HG02623 (cell line): ENCODE results near the gene MCTP1.

Experiments
- ATAC-seq: cut with Tn5 transposase; IDR thresholded peaks from one replicate; pipeline ENCODE4 v1.9.1; 2021; ENCODE audit warnings: moderate library complexity; ENCODE audit not compliant: unreplicated experiment

The MCTP1 gene

DNA sequence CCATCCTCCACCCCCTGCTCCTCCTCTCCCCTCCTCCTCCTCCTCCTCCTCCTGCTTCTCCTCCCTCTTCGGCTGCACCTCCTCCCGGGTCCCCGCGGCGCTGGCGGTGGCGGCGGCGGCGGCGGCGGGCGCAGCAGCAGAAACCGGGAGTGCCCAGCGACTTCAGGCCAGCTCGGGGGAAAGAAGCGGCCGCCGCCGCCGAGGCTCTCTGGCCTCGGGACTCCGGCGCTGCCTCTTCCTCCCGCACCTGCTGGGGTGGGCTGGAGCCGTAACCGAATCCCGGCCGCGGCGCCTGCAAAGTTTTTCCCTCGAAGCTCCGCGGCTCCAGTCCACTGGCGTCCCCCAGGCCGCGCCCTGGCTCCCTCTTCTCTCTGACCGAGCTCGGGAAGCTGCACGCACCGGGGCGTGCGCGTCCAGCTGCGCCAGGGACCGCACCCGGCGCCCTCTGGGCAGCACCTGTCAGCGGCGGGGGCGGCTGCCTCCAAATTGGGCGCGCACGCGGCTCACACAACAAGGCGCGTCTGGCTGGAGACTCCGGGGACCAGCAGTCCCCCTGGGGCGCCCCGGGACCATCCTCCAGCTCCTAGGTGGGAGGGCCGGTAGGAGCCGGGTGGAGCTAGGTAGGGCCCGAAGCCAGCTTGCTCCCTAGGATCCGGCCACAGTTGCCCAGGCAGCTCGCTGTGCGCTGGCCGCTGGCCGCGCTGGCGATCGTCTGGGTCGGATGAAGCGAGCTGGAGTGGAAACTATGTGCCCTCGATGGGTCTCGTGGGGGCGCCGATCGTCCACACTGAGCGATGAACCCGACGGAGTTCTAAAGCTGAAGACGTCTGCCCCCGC lies at the start of gene MCTP1:
Gene MCTP1 (minus strand): TSS at position 523 of the 837 bp plus-strand sequence.
- no peak for ATAC-seq

DNA sequence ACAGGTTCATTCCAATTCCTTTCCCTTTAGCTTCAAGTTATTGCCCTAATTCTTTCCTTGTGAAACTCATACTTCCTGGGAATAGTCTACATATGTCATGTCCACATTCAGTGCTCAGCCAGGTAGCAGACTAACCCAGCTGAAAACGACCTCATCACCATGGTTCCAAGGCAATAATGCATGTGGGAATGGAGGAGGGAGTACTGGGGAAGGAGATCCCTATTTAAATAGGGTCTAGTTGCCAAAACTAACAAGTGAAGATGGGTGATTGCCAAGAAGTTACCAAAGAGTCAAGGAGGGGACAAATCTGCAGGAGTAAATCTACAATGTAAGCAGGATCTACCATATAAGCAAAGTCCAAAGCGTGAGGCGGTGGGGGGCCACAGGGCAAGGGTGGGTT lies 47.3 kb upstream of the MCTP1 start:
- ATAC-seq: no peak

- no peak for ATAC-seq
Observed at GRCh38 chr5:95331358-95331757, 46.5 kb upstream of the MCTP1 start.

GRCh38 chr5:95327211-95327610 lies 42.3 kb upstream of the MCTP1 start:
- no peak for ATAC-seq

DNA sequence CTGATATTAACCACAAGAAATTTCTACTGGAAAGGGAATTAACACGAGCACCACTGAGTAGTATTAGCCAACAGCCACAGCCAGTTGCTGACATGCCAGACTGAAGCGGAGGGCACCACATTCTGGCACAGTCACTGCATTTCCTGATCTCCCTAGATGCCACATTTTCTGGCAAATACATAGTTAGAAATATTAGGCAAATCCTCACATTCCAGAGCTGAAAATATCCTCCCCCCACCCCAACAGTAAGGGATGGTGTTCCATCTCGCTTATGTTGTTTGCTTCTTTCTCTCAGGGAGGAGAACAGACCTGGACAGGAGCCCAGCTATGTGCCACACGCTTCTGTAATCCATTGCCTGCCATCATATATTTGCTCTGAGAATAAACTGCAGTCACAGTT lies 32.8 kb upstream of the MCTP1 start:
- no peak for ATAC-seq

GRCh38 chr5:95317085-95317484 lies 32.2 kb upstream of the MCTP1 start:
- no peak for ATAC-seq

- ATAC-seq: no peak
Observed at GRCh38 chr5:95304711-95305110, 19.8 kb upstream of the MCTP1 start.

- no peak for ATAC-seq
Observed at GRCh38 chr5:95298651-95299050, 13.8 kb upstream of the MCTP1 start.

- no peak for ATAC-seq
Observed at GRCh38 chr5:95296291-95296690, 11.4 kb upstream of the MCTP1 start.

DNA sequence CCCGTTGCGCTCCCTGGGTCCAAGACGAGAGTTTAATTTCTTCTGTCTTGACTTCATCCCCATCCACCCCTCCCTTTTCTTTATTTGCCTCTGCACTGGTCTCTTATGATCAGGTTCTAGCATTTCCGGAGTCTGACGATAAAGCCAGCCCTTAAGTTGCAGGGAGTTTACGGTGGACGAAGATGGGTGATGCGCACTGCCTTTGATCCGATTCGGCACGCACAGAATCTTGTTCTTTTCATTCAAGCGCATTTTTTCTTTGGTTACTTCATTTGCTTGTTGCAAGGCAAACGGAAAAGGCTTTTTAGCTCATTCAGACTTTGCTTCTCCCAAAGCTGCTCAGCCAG lies 488 bp upstream of the MCTP1 start:
- ATAC-seq: no peak

DNA sequence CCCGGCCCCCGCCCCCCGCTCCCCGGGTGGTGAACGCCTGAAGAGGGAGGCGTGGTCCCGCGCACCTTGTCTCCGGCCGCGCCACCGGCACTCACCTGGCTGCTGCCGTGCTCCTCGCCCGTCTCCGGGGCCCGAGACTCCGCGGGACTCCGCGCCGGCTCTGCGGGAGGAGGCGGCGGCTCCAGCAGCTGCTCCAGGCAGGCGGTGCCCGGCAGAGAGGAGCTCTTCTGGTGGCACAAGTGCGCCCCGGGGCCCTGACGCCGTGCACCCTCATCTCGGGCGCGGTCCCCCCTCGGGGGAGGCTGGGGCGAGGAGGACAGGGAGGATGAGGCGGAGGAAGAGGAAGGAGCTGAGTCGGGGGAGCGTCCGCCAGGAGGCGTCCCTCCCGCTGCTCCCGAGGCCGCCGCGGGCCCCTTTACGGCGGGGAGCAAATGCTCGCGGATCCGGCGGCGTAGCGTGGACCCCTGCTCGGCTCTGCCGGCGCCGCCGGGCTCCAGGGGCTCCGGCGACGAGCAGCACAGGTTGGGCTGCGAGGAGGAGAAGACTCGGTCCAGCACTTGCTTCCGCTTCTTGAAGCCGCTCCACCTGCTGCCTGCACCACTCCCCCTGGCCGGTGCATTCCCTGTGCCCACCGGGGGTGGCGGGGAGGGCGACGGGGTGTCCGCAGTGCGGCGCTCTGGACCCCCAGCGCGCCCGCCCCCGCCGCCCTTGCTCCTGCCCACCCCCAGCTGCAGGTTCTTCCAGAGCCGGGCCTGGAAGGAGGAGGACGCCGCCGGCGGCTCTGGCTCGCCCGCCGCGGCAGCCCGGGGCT lies 928 bp downstream of the MCTP1 start:
- no peak for ATAC-seq

DNA sequence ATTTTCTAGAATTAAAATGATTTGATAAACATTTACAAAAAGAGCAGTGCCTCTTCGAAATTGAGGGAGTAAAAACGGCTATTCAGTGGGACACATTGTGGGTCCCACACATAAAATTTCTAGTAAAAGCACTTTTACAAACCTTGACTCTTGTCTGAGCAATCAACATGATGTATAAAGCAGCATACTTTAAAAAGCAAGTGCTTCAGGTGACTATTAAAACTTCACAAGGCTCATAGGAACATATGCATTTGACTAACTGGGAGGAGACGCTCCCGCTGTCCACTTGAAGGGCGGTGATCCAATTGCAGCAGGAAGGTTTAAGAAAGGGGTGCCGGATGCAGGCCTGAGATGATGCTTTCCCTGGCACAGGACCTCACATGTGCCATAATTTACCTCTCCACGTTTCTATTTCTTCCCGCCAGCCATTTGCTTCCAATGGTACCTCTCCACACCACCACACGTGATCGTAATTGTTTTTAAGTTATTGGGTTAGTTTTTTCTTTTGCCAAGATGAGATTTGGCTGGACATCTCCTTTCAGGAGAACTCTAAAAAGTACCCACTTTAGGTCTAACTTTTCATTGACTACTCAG lies 1.8 kb downstream of the MCTP1 start:
- no peak for ATAC-seq

- ATAC-seq: no peak
Observed at GRCh38 chr5:95281226-95281625, 3.7 kb downstream of the MCTP1 start.

GRCh38 chr5:95280401-95281095 lies 4.3 kb downstream of the MCTP1 start:
- no peak for ATAC-seq

GRCh38 chr5:95274011-95274410 lies 10.9 kb downstream of the MCTP1 start:
- ATAC-seq: no peak

DNA sequence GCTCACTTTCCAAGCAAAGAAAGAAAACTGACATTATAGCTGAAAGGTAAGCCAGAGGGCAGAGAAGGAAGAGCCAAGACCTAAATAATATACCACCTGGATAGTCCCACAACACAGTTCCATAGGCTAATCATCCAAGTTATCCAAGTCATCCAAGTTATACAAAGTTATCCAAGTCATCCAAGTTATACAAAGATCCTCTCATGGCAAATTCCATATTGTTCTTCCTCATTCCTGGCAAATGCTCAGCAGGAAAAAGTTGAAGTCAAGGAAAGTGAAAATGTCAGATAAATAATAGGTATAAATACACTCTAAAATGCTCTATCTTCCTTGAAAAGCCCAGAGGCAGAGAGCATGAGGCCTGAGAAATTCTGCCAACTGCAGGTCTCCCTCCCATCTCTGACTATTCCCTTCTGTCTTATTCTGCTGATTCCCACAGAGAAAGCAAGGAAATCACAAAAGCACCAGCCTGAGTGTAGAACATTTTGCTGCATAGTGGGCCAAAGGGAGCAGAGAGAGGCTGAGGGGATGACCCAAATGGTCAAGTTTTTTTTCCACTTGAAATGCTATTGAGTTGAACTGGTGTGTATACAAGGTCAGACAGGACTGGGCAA lies 12.5 kb downstream of the MCTP1 start:
- no peak for ATAC-seq

GRCh38 chr5:95262933-95263660 lies 21.8 kb downstream of the MCTP1 start:
- ATAC-seq: no peak

DNA sequence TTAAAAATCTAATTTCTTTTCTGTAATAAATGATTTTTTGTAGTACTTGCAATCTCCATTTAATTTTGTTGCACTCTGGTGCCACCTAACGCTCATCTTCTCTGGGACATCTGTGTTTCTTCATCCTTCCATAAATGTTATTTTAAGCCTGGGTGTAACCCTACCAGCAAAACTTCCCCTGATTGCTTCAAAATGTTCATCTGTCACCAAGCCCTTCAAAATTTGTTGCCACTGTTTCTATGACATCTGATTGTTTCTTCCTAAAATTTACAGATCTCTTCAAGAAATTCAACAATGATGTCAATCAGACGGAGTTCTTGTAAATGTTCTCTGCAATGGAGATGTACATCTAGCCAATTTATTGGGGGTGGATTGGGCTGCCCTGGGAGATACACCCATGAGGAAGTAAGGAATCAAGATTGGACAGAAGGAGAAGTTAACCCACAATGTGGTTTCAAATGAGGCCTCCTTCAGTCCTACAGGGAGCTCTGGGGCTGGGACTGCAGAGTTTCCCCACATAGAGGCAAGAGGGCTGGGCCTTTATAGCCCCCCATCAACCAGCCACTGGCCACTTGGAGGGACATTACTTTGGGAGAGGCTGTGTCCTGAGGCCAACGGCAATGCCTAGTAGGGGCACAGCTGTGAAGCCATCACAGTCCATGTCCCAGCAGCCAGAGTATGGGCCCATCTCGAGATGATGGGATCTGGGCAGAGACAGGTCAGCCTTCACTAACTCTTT lies 23.3 kb downstream of the MCTP1 start:
- no peak for ATAC-seq

DNA sequence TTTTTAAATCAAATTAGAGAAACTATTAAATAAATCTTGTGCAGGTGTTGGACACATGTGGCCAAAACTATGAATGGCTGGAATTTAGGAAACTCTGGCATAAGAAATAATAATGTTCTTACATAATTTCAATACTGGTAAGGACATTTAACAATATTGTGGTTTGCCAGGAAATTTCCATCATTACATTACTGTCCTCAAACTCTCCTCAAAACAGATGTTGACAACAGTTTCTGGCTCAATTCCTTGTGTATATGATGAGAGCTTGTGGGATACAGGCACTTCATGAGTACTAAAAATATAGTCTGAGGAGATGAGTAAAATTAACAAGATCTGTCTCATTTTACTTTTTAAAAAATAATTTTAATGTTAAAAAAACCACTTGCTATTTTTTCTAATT lies 27.9 kb downstream of the MCTP1 start:
- ATAC-seq: no peak

- ATAC-seq: no peak
Observed at GRCh38 chr5:95256446-95256845, 28.4 kb downstream of the MCTP1 start.
